SKM-1 (cell line): ENCODE results near the gene TTR.

Source experiments
- DNase-seq: peaks from one replicate; lab custom pipeline; 2025; ENCODE audit not compliant: unreplicated experiment; lab: John Stamatoyannopoulos, UW

The TTR gene

DNA sequence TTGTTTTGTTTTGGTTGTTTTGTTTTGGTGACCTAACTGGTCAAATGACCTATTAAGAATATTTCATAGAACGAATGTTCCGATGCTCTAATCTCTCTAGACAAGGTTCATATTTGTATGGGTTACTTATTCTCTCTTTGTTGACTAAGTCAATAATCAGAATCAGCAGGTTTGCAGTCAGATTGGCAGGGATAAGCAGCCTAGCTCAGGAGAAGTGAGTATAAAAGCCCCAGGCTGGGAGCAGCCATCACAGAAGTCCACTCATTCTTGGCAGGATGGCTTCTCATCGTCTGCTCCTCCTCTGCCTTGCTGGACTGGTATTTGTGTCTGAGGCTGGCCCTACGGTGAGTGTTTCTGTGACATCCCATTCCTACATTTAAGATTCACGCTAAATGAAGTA lies at the start of gene TTR:
Gene TTR (plus strand): TSS at position 250 of the 400 bp plus-strand sequence. CDS start 26 bp downstream, at position 276.
- DNase-seq, result no peak

DNA sequence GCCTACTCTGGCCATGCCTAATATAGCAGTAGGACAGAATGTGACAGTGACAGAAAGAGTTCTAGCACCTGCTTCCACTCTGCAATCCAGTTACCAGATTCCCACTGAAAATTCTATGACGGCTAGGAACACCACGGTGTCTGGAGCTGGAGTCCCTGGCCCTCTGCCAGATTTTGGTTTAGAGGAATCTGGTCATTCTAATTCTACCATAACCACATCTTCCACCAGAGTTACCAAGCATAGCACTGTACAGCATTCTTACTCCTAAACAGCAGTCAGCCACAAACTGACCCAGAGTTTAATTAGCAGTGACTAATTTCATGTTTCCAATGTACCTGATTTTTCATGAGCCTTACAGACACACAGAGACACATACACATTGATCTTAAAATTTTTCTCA lies 45.2 kb upstream of the TTR start:
- DNase-seq, result no peak

- no peak for DNase-seq
Measured at GRCh38 chr18:31548853-31549252, 42.8 kb upstream of the TTR start.

- no peak for DNase-seq
Measured at GRCh38 chr18:31549416-31549815, 42.3 kb upstream of the TTR start.

GRCh38 chr18:31551883-31552282 lies 39.8 kb upstream of the TTR start:
- no peak for DNase-seq

DNA sequence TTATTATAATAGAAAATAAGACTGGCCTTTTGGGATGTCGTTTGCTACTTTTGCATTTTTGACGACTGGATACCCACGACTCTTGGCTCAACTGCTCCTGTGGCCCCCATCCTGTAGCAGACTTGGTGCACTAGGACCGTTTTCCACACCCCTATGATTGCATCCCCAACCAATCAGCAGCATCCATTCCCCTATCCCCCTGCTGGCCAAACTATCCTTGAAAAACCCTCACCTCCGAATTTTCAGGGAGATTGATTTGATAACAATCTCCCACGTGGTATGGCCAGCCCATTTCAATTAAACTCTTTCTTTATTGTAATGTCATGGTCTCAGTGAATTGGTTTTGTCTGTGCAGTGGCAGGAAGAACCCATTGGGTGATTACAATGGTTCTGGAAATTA lies 37.9 kb upstream of the TTR start:
- DNase-seq, result no peak

GRCh38 chr18:31554776-31555175 lies 36.9 kb upstream of the TTR start:
- DNase-seq, result no peak

DNA sequence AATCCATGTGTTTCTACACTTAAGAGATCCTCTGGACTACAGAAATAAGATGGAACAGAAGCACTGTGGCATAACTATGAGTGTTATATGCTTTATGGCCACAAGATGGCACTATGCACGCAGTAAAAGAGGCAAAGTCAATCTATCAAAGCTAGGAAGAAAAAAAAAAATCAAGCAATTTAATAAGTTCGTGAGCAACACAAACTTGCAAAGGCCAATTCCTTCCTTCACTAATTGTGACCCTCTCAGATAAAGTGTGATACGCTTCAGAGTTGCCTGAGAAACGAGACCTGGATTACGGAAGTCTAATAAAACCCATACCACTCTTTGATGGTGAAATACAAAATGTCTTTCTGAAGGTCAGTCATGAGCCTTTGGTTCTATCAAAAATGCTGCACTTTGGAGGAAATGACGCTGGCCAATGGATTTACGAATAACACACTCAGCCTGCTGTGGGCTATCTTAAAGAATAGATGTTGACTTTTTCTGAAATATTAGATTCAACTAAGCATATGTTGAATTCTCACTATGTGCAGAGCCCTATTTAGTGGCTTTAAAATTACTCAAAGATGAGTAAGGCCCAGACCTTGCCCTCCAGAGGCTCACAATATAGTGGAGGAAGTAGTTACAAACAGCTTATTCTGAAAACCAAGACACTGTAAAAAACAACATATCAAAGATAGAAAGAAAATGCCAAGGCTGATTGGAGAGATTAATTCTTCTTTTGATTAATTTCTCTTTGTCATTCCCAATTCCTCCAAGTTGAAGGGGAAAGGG lies 35.5 kb upstream of the TTR start:
- peak; percentile 32 for DNase-seq

DNA sequence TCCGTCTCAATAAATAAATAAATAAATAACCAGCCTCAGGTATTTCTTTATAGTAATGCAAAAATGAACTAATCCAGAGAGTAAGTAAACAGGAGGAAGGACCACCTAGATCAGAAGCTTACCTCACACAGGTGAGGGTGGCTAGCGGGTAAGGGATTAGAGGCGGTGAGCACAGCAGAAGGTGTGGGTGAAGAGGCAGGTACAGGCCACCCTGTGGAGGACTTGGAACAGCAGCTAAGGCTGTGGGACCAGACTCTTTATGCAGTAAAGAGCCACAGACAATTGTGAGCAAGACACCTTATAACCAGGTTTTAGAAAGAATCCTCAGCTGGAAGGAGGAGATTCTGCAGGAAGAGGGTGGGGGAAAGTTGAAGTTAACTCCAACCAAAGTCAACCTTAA lies 34.2 kb upstream of the TTR start:
- no peak for DNase-seq

- DNase-seq, result no peak
Measured at GRCh38 chr18:31558567-31558966, 33.1 kb upstream of the TTR start.

DNA sequence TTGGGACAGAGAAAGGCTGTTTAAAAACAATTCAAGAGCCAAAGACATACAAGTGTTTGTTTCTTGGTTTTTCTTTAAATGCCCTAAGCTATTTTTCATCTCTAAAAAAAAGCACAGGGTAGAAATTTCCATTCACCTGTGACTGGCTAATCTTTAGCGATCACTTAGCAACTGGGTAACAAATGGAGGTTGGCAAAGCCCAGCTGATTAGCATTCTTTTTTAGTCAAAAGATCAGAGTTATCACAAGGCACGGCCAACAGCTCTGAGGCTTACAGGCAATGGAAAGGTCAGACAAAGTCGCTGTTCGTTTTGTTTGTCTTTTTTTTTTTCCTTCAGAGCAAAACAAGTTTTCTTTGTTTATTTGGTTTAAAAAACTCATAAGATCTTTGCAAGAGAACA lies 29.0 kb upstream of the TTR start:
- DNase-seq, result no peak

GRCh38 chr18:31563778-31564177 lies 27.9 kb upstream of the TTR start:
- no peak for DNase-seq

GRCh38 chr18:31565345-31565744 lies 26.3 kb upstream of the TTR start:
- no peak for DNase-seq

DNA sequence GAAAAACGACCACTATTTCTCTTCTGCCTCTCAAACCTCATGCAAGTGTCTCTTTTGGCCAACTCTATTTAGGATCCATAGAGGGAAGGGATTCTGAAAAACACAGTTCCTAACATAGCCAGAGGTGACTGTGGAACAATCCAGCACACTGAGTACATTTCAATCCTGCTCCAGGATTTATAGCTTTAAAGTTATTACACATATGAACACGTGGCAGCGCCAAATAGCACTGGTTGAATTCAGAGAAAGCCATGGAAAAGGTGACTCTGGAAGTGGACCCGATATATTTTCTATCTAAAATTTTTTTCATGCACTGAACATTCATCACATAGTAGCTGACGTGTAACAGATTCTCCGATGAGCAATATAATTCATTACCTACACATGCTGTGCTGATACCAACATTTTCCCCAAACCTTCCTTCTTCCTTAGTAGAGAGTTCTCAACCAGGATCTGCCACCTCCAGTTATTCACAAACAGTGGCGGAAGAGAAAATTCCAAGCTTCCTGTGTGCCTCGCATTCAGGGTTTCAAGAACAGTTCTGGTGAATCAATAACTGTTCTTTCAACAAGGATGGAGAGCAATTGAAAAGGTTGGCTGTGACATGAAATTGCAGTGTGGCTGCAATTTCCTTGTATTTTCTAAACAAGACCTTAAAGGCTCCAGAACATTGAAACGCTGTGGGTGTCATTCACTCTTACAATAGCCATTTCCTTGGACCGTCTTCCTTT lies 25.7 kb upstream of the TTR start:
- DNase-seq, result no peak

- no peak for DNase-seq
Measured at GRCh38 chr18:31566576-31567306, 24.9 kb upstream of the TTR start.

GRCh38 chr18:31572368-31572767 lies 19.3 kb upstream of the TTR start:
- no peak for DNase-seq

DNA sequence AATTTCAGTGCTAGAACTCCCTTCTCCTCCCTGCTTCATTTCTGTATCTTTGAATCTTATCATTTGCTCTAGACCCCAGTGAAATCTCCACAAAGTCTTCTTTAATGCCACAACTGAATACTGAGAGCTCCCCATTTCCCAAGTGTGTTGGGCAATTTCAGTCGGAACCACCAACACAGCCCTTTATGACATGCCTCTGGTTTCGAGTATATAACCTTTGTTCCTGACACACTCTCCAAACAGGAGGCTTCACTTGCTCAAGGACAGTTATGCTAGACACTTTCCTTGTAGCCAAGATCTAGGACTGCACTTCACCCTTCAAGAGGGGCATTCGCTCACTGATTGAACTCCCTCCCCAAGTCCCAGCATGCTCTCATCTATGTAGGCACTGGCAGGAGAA lies 18.6 kb upstream of the TTR start:
- no peak for DNase-seq

GRCh38 chr18:31574359-31574758 lies 17.3 kb upstream of the TTR start:
- peak; percentile 88 for DNase-seq

- no peak for DNase-seq
Measured at GRCh38 chr18:31575515-31576257, 16.0 kb upstream of the TTR start.

DNA sequence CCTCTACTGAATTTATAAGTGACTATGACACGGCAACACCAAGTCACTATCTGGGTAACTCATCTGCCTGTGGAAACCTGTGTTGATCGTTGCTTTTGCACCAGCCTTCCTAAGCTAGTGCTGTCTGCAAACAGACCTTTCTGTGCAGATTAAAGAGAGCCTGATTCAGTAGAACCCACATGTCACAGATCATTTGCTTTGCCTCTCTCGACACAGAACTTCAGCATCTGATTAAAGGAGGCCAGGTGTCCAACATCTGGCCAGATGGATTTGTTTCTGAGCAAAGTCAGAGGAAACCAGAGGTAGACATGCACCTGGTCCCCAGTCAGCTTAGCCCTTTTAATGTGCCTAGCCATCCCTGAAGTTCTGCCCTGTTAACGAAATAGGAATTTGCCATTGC lies 15.0 kb upstream of the TTR start:
- no peak for DNase-seq

GRCh38 chr18:31577195-31577594 lies 14.5 kb upstream of the TTR start:
- DNase-seq, result no peak
